SK-N-SH treated with all-trans-retinoic acid at 6 μM for 48 hours (cell line): ENCODE results near the gene PRAF2.

ENCODE experiments used
- ATAC-seq: fragments of 200-7000 bp; cut with Tn5 transposase; 3 replicates; pipeline ENCODE4 v1.9.1; 2020; ENCODE audit warnings: mild to moderate bottlenecking, moderate library complexity
- ARNTL ChIP-seq: fragments of 450-650 bp; formaldehyde crosslinking; IDR thresholded peaks from 2 replicates; pipeline ENCODE4 v1.5.0; 2020; ENCODE audit warnings: low read depth, mild to moderate bottlenecking, moderate library complexity, borderline replicate concordance
- BACH2 ChIP-seq: fragments of 250-450 bp; sonication (Bioruptor Pico); IDR thresholded peaks from 2 replicates; pipeline ENCODE4 v1.9.0; 2021; ENCODE audit warnings: mild to moderate bottlenecking, borderline replicate concordance
- CSDC2 ChIP-seq: fragments of 250-450 bp; sonication (Bioruptor Pico); IDR thresholded peaks from 2 replicates; pipeline ENCODE4 v1.5.0; 2020; ENCODE audit warnings: mild to moderate bottlenecking, moderate library complexity
- ESRRG ChIP-seq: fragments of 250-450 bp; sonication (Bioruptor Pico); IDR thresholded peaks from 2 replicates; pipeline ENCODE4 v1.6.1; 2021; ENCODE audit warnings: mild to moderate bottlenecking
- OSR1 ChIP-seq: fragments of 250-450 bp; sonication (Bioruptor Pico); IDR thresholded peaks from 2 replicates; pipeline ENCODE4 v1.8.0; 2022; ENCODE audit warnings: moderate library complexity, mild to moderate bottlenecking, inconsistent platforms
- POU6F1 ChIP-seq: fragments of 250-450 bp; sonication (Bioruptor Pico); IDR thresholded peaks from 2 replicates; pipeline ENCODE4 v1.8.0; 2021; ENCODE audit warnings: low read depth, mild to moderate bottlenecking, moderate library complexity, borderline replicate concordance
- PPARA ChIP-seq: fragments of 250-450 bp; sonication (Bioruptor Pico); IDR thresholded peaks from 2 replicates; pipeline ENCODE4 v1.5.0; 2020; ENCODE audit warnings: mild to moderate bottlenecking, borderline replicate concordance
- RARB ChIP-seq: fragments of 250-450 bp; sonication (Bioruptor Pico); IDR thresholded peaks from 2 replicates; pipeline ENCODE4 v1.8.0; 2021; ENCODE audit warnings: mild to moderate bottlenecking, moderate library complexity
- SNAI2 ChIP-seq: fragments of 250-450 bp; sonication (Bioruptor Pico); IDR thresholded peaks from 2 replicates; pipeline ENCODE4 v1.5.0; 2020; ENCODE audit warnings: mild to moderate bottlenecking, moderate library complexity
- TCF4 ChIP-seq: fragments of 250-450 bp; sonication (Bioruptor Pico); IDR thresholded peaks from 2 replicates; pipeline ENCODE4 v1.8.0; 2021; ENCODE audit warnings: mild to moderate bottlenecking, moderate library complexity, borderline replicate concordance
- TOX ChIP-seq: fragments of 250-450 bp; sonication (Bioruptor Pico); IDR thresholded peaks from 2 replicates; pipeline ENCODE4 v1.8.0; 2021; ENCODE audit warnings: mild to moderate bottlenecking, moderate library complexity, borderline replicate concordance
- TSHZ2 ChIP-seq: fragments of 250-450 bp; sonication (Bioruptor Pico); IDR thresholded peaks from 2 replicates; pipeline ENCODE4 v1.5.0; 2020; ENCODE audit warnings: mild to moderate bottlenecking, moderate library complexity
- ZFP3 ChIP-seq: fragments of 250-450 bp; sonication (Bioruptor Pico); IDR thresholded peaks from 2 replicates; pipeline ENCODE4 v1.5.0; 2020; ENCODE audit warnings: mild to moderate bottlenecking, moderate library complexity
- ZNF70 ChIP-seq: fragments of 450-650 bp; formaldehyde crosslinking; IDR thresholded peaks from 2 replicates; pipeline ENCODE4 v1.5.0; 2020; ENCODE audit warnings: mild to moderate bottlenecking, moderate library complexity
- ZNF8 ChIP-seq: fragments of 450-650 bp; formaldehyde crosslinking; IDR thresholded peaks from 2 replicates; pipeline ENCODE4 v1.5.0; 2020; ENCODE audit warnings: mild to moderate bottlenecking, moderate library complexity
- TF ChIP-seq, protein P1 (sequence below): fragments of 250-450 bp; sonication (Bioruptor Pico); IDR thresholded peaks from 2 replicates; pipeline ENCODE4 v1.5.1; 2020; ENCODE audit warnings: low read depth, mild to moderate bottlenecking, moderate library complexity

PRAF2 gene

GRCh38 chrX:49106930-49107329, 33.1 kb upstream of the PRAF2 start (continued):
- TF ChIP-seq ARNTL (CRISPR knock-in tag): no peak
- TF ChIP-seq, all 23 proteins: peak for 0

GRCh38 chrX:49106296-49106695, 32.5 kb upstream of the PRAF2 start:
- TF ChIP-seq SNAI2 (CRISPR knock-in tag) (no peak), CSDC2 (CRISPR knock-in tag) (no peak)
- no peak for ATAC-seq

GRCh38 chrX:49103637-49104036, 29.8 kb upstream of the PRAF2 start:
- ATAC-seq: no peak
- no peak for TF ChIP-seq ZNF70
- no peak for TF ChIP-seq PPARA (CRISPR knock-in tag)
- no peak for TF ChIP-seq OSR1 (CRISPR knock-in tag)
- no peak for TF ChIP-seq POU6F1 (CRISPR knock-in tag)
- no peak for TF ChIP-seq BACH2 (CRISPR knock-in tag)
- no peak for TF ChIP-seq ZNF8 (CRISPR knock-in tag)
- no peak for TF ChIP-seq ZFP3
- no peak for TF ChIP-seq CSDC2 (CRISPR knock-in tag)
- TF ChIP-seq TOX (CRISPR knock-in tag): no peak
- TF ChIP-seq TCF4 (CRISPR knock-in tag): no peak

- TF ChIP-seq, protein P1, sequence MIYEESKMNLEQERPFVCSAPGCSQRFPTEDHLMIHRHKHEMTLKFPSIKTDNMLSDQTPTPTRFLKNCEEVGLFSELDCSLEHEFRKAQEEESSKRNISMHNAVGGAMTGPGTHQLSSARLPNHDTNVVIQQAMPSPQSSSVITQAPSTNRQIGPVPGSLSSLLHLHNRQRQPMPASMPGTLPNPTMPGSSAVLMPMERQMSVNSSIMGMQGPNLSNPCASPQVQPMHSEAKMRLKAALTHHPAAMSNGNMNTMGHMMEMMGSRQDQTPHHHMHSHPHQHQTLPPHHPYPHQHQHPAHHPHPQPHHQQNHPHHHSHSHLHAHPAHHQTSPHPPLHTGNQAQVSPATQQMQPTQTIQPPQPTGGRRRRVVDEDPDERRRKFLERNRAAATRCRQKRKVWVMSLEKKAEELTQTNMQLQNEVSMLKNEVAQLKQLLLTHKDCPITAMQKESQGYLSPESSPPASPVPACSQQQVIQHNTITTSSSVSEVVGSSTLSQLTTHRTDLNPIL (CRISPR knock-in tag): no peak
- TF ChIP-seq TSHZ2: no peak
- no peak for TF ChIP-seq RARB (CRISPR knock-in tag)
- TF ChIP-seq TCF4 (CRISPR knock-in tag): no peak
- no peak for ATAC-seq
These were observed 28.4 kb upstream of the PRAF2 start for GRCh38 chrX:49102190-49102589.

DNA sequence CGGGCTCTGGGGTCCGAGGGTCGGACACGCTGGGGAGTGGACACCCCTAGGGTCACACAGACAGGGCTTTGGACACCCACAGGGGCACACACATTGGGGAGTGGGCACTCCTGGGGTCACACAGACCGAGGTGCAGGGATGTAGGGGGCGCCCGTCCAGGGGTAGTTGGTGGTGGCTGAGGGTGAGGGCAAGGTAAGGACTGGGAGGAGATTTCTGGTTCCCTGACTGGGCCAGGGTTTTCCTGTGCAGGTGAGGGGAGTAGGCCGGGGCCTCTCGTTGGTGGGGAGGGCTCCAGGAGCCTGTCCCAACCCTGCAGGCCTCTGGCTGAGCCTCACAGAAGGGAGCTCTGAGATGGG, 27.8 kb upstream of the PRAF2 start:
- TF ChIP-seq PPARA (CRISPR knock-in tag): no peak
- no peak for TF ChIP-seq OSR1 (CRISPR knock-in tag)
- TF ChIP-seq TCF4 (CRISPR knock-in tag): no peak
- peak; percentile 12; the same call in 2 of the 3 replicates for ATAC-seq

- ATAC-seq: peak; percentile 95
- TF ChIP-seq POU6F1 (CRISPR knock-in tag) (no peak), ZNF8 (CRISPR knock-in tag) (no peak), PPARA (CRISPR knock-in tag) (no peak), TSHZ2 (no peak), ESRRG (CRISPR knock-in tag) (no peak), ZFP3 (no peak), CSDC2 (CRISPR knock-in tag) (no peak), OSR1 (CRISPR knock-in tag) (no peak), TOX (CRISPR knock-in tag) (no peak)
- TF ChIP-seq, protein P1 (CRISPR knock-in tag): no peak
These were observed 27.2 kb upstream of the PRAF2 start for GRCh38 chrX:49100704-49101628.
